Liver (tissue), 9 donors: ENCODE measurements around the gene RPS19BP1. TPM values are rescaled to one million over a fixed set of nuclear protein-coding genes. Genes with fewer than 3 reads are reported as not detected.

ENCODE experiments used
- DNase-seq: peaks from one replicate; pipeline ENCODE4 v3.0.0-alpha.2; 2017; ENCODE audit warnings: low spot score
- H3K27ac ChIP-seq, 2 donors: one replicate each; pipeline ENCODE4 v1.7.0; 2013; ENCODE audit warnings: inconsistent platforms in 2 of 2, low read length in 2 of 2, control low read depth in 1 of 2, low read depth in 1 of 2, mild to moderate bottlenecking in 1 of 2
- H3K27me3 ChIP-seq, 4 donors: one replicate each; pipeline versions ENCODE4 v1.6.1 to v1.7.0; 2013; ENCODE audit warnings: low read length in 3 of 4, inconsistent platforms in 1 of 4, mild to moderate bottlenecking in 1 of 4, moderate library complexity in 1 of 4; ENCODE audit not compliant: control insufficient read depth in 4 of 4, insufficient read depth in 4 of 4
- H3K36me3 ChIP-seq, 4 donors: one replicate each; pipeline versions ENCODE4 v1.6.1 to v1.7.0; 2013; ENCODE audit warnings: low read length in 3 of 4, mild to moderate bottlenecking in 3 of 4, low read depth in 1 of 4, moderate library complexity in 1 of 4; ENCODE audit not compliant: control insufficient read depth in 4 of 4, insufficient read depth in 3 of 4
- H3K4me1 ChIP-seq, 4 donors: one replicate each; pipeline versions ENCODE4 v1.6.1 to v1.7.0; 2013; ENCODE audit warnings: low read length in 3 of 4, mild to moderate bottlenecking in 3 of 4, moderate library complexity in 1 of 4; ENCODE audit not compliant: control insufficient read depth in 4 of 4, insufficient read depth in 4 of 4
- H3K4me3 ChIP-seq, 3 donors: one replicate each; pipeline versions ENCODE4 v1.6.1 to v1.7.0; 2013; ENCODE audit warnings: low read length in 3 of 3, control low read depth in 1 of 3, low read depth in 1 of 3, mild to moderate bottlenecking in 1 of 3
- H3K9ac ChIP-seq, 2 donors: one replicate each; pipeline ENCODE4 v1.7.0; 2013; ENCODE audit warnings: low read length in 2 of 2, mild to moderate bottlenecking in 2 of 2, moderate library complexity in 2 of 2, control low read depth in 1 of 2, low read depth in 1 of 2
- H3K9me3 ChIP-seq, 4 donors: one replicate each; pipeline versions ENCODE4 v1.6.1 to v1.7.0; 2013; ENCODE audit warnings: low read length in 3 of 4; ENCODE audit not compliant: control insufficient read depth in 4 of 4
- ATF3 ChIP-seq: IDR thresholded peaks from 2 replicates; pipeline ENCODE4 v1.6.1; 2016; ENCODE audit warnings: antibody characterized with exemption
- CTCF ChIP-seq: fragments of 150-350 bp; IDR thresholded peaks from 2 replicates; pipeline ENCODE4 v1.5.1; 2017; ENCODE audit warnings: improper control_type of control experiment, low read depth, low read length; ENCODE audit not compliant: missing input control
- HNF4G ChIP-seq: IDR thresholded peaks from 2 replicates; pipeline ENCODE4 v1.6.1; 2016; ENCODE audit warnings: antibody characterized with exemption
- JUND ChIP-seq, 2 donors: IDR thresholded peaks; 2 replicates each; pipeline ENCODE4 v1.6.1; 2016; ENCODE audit warnings: antibody characterized with exemption in 2 of 2
- MAX ChIP-seq: IDR thresholded peaks from 2 replicates; pipeline ENCODE4 v1.6.1; 2016; ENCODE audit warnings: antibody characterized with exemption
- NR2F2 ChIP-seq: IDR thresholded peaks from 2 replicates; pipeline ENCODE4 v1.6.1; 2016; ENCODE audit warnings: antibody characterized with exemption
- RAD21 ChIP-seq, 2 donors: IDR thresholded peaks; 2 replicates each; pipeline ENCODE4 v1.6.1; 2016; ENCODE audit warnings: antibody characterized with exemption in 2 of 2, mild to moderate bottlenecking in 2 of 2
- REST ChIP-seq: IDR thresholded peaks from 2 replicates; pipeline ENCODE4 v1.6.1; 2016; ENCODE audit warnings: antibody characterized with exemption, mild to moderate bottlenecking
- RXRA ChIP-seq, 2 donors: IDR thresholded peaks; 2 replicates each; pipeline ENCODE4 v1.6.1; 2017 to 2018; ENCODE audit warnings: antibody characterized with exemption in 2 of 2, mild to moderate bottlenecking in 1 of 2
- YY1 ChIP-seq: IDR thresholded peaks from 2 replicates; pipeline ENCODE4 v1.6.1; 2016; ENCODE audit warnings: antibody characterized with exemption, mild to moderate bottlenecking
- ZBTB33 ChIP-seq: IDR thresholded peaks from 2 replicates; pipeline ENCODE4 v1.6.1; 2016; ENCODE audit warnings: antibody characterized with exemption
- WGBS: extraction: QIAGEN DNeasy Blood & Tissue Kit; methylation state at CpG from one replicate; pipeline ENCODE4 v1.1.7; 2013; 5-methylcytosine and 5-hydroxymethylcytosine counted together
- polyA plus RNA-seq, 2 donors: library from polyadenylated mRNA; stranded (reverse) in 1 of 2; unstranded in 1 of 2; fragments of 200-250 nt in 1 of 2; fragments of >200 nt in 1 of 2; fragmentation: Nextera tagmentation in 1 of 2; extraction: Ambion mirVana in 1 of 2; gene quantifications; one replicate each; pipeline versions ENCODE4 v1.2.1 to v1.2.3, GENCODE V29; 2013 to 2015
- total RNA-seq, 2 donors: library from RNA; depleted of rRNA; stranded (reverse); fragments of >200 nt; gene quantifications; one replicate each; pipeline ENCODE4 v1.2.3, GENCODE V29; 2014
- donor health status: healthy.
- donor health status: healthy.
- donor health status: healthy.
- donor health status: healthy.
- donor health status: healthy.

The RPS19BP1 gene
- total and polyA plus RNA-seq, 4 donors: 36.3 to 89.6 (median 63.3) TPM

GRCh38 chr22:39519681-39520225, 12.8 kb downstream of the RPS19BP1 start:
- H3K4me1 ChIP-seq: peaks cover 3 to 51% (median 33%) of the 10 kb centered on the region in 4 donors
- peak overlapping the region; percentile 85 to 92 (median 87) for H3K4me3 ChIP-seq
- peak overlapping the region in 1 of 2 donors; percentile 92 for H3K9ac ChIP-seq
- TF ChIP-seq ZBTB33 (peak; percentile 99), JUND (IDR thresholded peaks at IDR 0.05) (peak; percentile 51 to 75), MAX (no peak), RAD21 (IDR thresholded peaks at IDR 0.05) (peak; percentile 37 to 48), NR2F2 (no peak), RXRA (IDR thresholded peaks at IDR 0.05) (no peak), REST (no peak), CTCF (no peak), ATF3 (no peak)
- under 1% methylated on average over 47 of the region's 47 CpGs for WGBS
- H3K36me3 ChIP-seq: peaks cover 7 to 39% (median 37%) of the 10 kb centered on the region in 4 donors
- DNase-seq: no peak
- peak overlapping the region; percentile 79 to 98 for H3K27ac ChIP-seq
- no peaks in the 10 kb centered on the region for H3K27me3 ChIP-seq
- no peaks in the 10 kb centered on the region for H3K9me3 ChIP-seq

GRCh38 chr22:39518996-39519680, 13.4 kb downstream of the RPS19BP1 start:
- 11% methylated on average over 24 of the region's 24 CpGs for WGBS
- H3K9ac ChIP-seq: peak overlapping the region; percentile 57 to 92
- peak overlapping the region; percentile 85 to 92 (median 87) for H3K4me3 ChIP-seq
- H3K36me3 ChIP-seq: peaks cover 7 to 43% (median 39%) of the 10 kb centered on the region in 4 donors
- peak overlapping the region; percentile 79 to 98 for H3K27ac ChIP-seq
- H3K4me1 ChIP-seq: peaks cover 3 to 51% (median 33%) of the 10 kb centered on the region in 4 donors
- H3K27me3 ChIP-seq: no peaks in the 10 kb centered on the region
- TF ChIP-seq YY1 (peak; percentile 22), HNF4G (no peak)
- no peaks in the 10 kb centered on the region for H3K9me3 ChIP-seq
- DNase-seq: no peak
